ENCODE data around the gene KCNA10.

DNA sequence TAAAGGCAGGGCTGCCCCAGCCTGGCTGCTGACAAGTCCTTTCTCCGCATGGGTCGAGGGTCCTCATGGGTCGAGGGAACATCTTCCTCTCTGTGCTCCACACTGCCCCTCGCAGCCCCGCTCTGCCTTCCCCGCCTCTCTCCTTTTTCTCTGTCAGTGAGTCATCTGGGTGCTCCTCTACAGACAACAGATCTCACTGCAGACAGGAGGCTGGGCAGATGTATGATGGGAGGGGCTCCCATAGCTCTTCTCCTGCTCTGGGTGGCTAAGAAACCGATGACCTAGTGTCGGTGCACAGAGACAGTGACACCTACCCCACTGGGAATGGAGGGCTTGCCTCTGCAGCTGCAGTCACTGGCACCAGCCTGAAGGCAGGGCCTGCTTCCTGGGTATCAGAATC, 5.5 kb downstream of the KCNA10 start:
- no peak for TF ChIP-seq EZH2 (IDR thresholded peaks at IDR 0.05; ENCODE audit: insufficient read depth, low read length)
- TF ChIP-seq, protein P1, sequence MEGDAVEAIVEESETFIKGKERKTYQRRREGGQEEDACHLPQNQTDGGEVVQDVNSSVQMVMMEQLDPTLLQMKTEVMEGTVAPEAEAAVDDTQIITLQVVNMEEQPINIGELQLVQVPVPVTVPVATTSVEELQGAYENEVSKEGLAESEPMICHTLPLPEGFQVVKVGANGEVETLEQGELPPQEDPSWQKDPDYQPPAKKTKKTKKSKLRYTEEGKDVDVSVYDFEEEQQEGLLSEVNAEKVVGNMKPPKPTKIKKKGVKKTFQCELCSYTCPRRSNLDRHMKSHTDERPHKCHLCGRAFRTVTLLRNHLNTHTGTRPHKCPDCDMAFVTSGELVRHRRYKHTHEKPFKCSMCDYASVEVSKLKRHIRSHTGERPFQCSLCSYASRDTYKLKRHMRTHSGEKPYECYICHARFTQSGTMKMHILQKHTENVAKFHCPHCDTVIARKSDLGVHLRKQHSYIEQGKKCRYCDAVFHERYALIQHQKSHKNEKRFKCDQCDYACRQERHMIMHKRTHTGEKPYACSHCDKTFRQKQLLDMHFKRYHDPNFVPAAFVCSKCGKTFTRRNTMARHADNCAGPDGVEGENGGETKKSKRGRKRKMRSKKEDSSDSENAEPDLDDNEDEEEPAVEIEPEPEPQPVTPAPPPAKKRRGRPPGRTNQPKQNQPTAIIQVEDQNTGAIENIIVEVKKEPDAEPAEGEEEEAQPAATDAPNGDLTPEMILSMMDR (IDR thresholded peaks at IDR 0.05; ENCODE audit: insufficient read depth, low read depth, low read length): no peak

Measured in astrocyte (in vitro differentiated cells and primary cell).